IgD-negative memory B cell (primary cell): ENCODE results near the gene PHLPP2. TPM values are rescaled to one million over a fixed set of nuclear protein-coding genes. Genes with fewer than 3 reads are reported as not detected.
A peak's percentile ranks its signal among the peaks of the same experiment; 100 is the strongest.
"Not testable (repeated sequence)": the region's sequence is repeated elsewhere in the genome, so short reads cannot be mapped to it uniquely, and the experiment has no call there.

Experiments used
- H3K27ac Mint-ChIP-seq, 3 donors: one replicate each; pipeline ENCODE4 v1.8.0; 2020 to 2022; ENCODE audit warnings: mild to moderate bottlenecking in 3 of 3, mixed read lengths in 3 of 3, moderate library complexity in 1 of 3
- H3K27me3 Mint-ChIP-seq: one replicate; pipeline ENCODE4 v1.8.0; 2021; ENCODE audit warnings: mixed read lengths
- H3K36me3 Mint-ChIP-seq: one replicate; pipeline ENCODE4 v1.8.0; 2020; ENCODE audit warnings: mild to moderate bottlenecking, mixed read lengths
- H3K4me1 Mint-ChIP-seq, 3 donors: one replicate each; pipeline ENCODE4 v1.8.0; 2020 to 2022; ENCODE audit warnings: mixed read lengths in 3 of 3, mild to moderate bottlenecking in 1 of 3
- H3K4me3 Mint-ChIP-seq, 4 donors: one replicate each; pipeline ENCODE4 v1.8.0; 2020 to 2022; ENCODE audit warnings: mild to moderate bottlenecking in 4 of 4, mixed read lengths in 4 of 4, moderate library complexity in 3 of 4
- H3K9me3 Mint-ChIP-seq, 3 donors: one replicate each; pipeline ENCODE4 v1.8.0; 2020 to 2021; ENCODE audit warnings: mixed read lengths in 3 of 3, mild to moderate bottlenecking in 1 of 3
- polyA plus RNA-seq: library from polyadenylated mRNA; unstranded; fragments of 300-500 nt; fragmentation: Illumina TruSeq; gene quantifications from one replicate; pipeline ENCODE4 v1.2.3, GENCODE V29; 2021

Gene PHLPP2
- polyA plus RNA-seq, 1 donor from 2014 or later: 4.7 TPM

GRCh38 chr16:71698491-71698890 lies 26.0 kb downstream of the PHLPP2 start:
- H3K36me3 Mint-ChIP-seq: no peaks in the 10 kb centered on the region
- peaks cover 1 to 9% (median 6%) of the 10 kb centered on the region in 3 donors for H3K4me1 Mint-ChIP-seq
- H3K27me3 Mint-ChIP-seq: no peaks in the 10 kb centered on the region
- no peak overlapping the region for H3K27ac Mint-ChIP-seq
- H3K9me3 Mint-ChIP-seq: no peaks in the 10 kb centered on the region
- H3K4me3 Mint-ChIP-seq: no peak overlapping the region

- Mint-ChIP-seq H3K4me3 (peak overlapping the region in 2 of 4 donors; percentile 23 to 30), H3K27me3 (no peaks in the 10 kb centered on the region), H3K9me3 (no peaks in the 10 kb centered on the region), H3K36me3 (no peaks in the 10 kb centered on the region), H3K27ac (no peak overlapping the region), H3K4me1 (peaks cover 7 to 13% (median 12%) of the 10 kb centered on the region in 3 donors)
Measured at GRCh38 chr16:71693164-71693563, 31.3 kb downstream of the PHLPP2 start.

- no peaks in the 10 kb centered on the region for H3K9me3 Mint-ChIP-seq
- no peak overlapping the region for H3K27ac Mint-ChIP-seq
- no peak overlapping the region for H3K4me3 Mint-ChIP-seq
- H3K27me3 Mint-ChIP-seq: no peaks in the 10 kb centered on the region
- H3K4me1 Mint-ChIP-seq: peaks cover 7 to 9% (median 9%) of the 10 kb centered on the region in 3 donors
- no peaks in the 10 kb centered on the region for H3K36me3 Mint-ChIP-seq
Measured at GRCh38 chr16:71689901-71690300, 34.6 kb downstream of the PHLPP2 start.

- Mint-ChIP-seq H3K27ac (no peak overlapping the region), H3K4me3 (no peak overlapping the region), H3K9me3 (no peaks in the 10 kb centered on the region), H3K36me3 (peaks cover 5% of the 10 kb centered on the region), H3K4me1 (peaks cover 0 to 2% (median 0%) of the 10 kb centered on the region in 3 donors), H3K27me3 (no peaks in the 10 kb centered on the region)
Measured at GRCh38 chr16:71687861-71688260, 36.6 kb downstream of the PHLPP2 start.

GRCh38 chr16:71684280-71684679 lies 40.2 kb downstream of the PHLPP2 start:
- not testable (repeated sequence) for H3K27me3 Mint-ChIP-seq, H3K4me3 Mint-ChIP-seq, H3K27ac Mint-ChIP-seq, H3K4me1 Mint-ChIP-seq, H3K9me3 Mint-ChIP-seq
- peaks cover 11% of the 10 kb centered on the region for H3K36me3 Mint-ChIP-seq

- no peaks in the 10 kb centered on the region for H3K27me3 Mint-ChIP-seq
- no peaks in the 10 kb centered on the region for H3K4me1 Mint-ChIP-seq
- H3K4me3 Mint-ChIP-seq: no peak overlapping the region
- peaks cover 15% of the 10 kb centered on the region for H3K36me3 Mint-ChIP-seq
- no peaks in the 10 kb centered on the region for H3K9me3 Mint-ChIP-seq
- no peak overlapping the region for H3K27ac Mint-ChIP-seq
Measured at GRCh38 chr16:71681360-71681759, 43.1 kb downstream of the PHLPP2 start.

GRCh38 chr16:71676236-71676635 lies 48.3 kb downstream of the PHLPP2 start:
- H3K9me3 Mint-ChIP-seq: no peaks in the 10 kb centered on the region

GRCh38 chr16:71675380-71675779 lies 49.1 kb downstream of the PHLPP2 start:
- no peaks in the 10 kb centered on the region for H3K9me3 Mint-ChIP-seq
- H3K27ac Mint-ChIP-seq: no peak overlapping the region

More at GRCh38 chr16:71676236-71676635, 48.3 kb downstream of the PHLPP2 start:
- H3K27ac Mint-ChIP-seq: no peak overlapping the region
- H3K36me3 Mint-ChIP-seq: peaks cover 21% of the 10 kb centered on the region
- H3K4me1 Mint-ChIP-seq: no peaks in the 10 kb centered on the region
- H3K27me3 Mint-ChIP-seq: no peaks in the 10 kb centered on the region
- peak overlapping the region in 1 of 4 donors; percentile 65 for H3K4me3 Mint-ChIP-seq

GRCh38 chr16:71674229-71674628 lies 50.3 kb downstream of the PHLPP2 start:
- H3K4me1 Mint-ChIP-seq: no peaks in the 10 kb centered on the region
- H3K27me3 Mint-ChIP-seq: no peaks in the 10 kb centered on the region
- H3K27ac Mint-ChIP-seq: no peak overlapping the region
- H3K4me3 Mint-ChIP-seq: no peak overlapping the region
- H3K9me3 Mint-ChIP-seq: no peaks in the 10 kb centered on the region
- H3K36me3 Mint-ChIP-seq: peaks cover 24% of the 10 kb centered on the region

More at GRCh38 chr16:71675380-71675779, 49.1 kb downstream of the PHLPP2 start:
- H3K27me3 Mint-ChIP-seq: no peaks in the 10 kb centered on the region
- H3K4me3 Mint-ChIP-seq: no peak overlapping the region
- H3K4me1 Mint-ChIP-seq: no peaks in the 10 kb centered on the region
- peaks cover 20% of the 10 kb centered on the region for H3K36me3 Mint-ChIP-seq

GRCh38 chr16:71673582-71673973 lies 50.9 kb downstream of the PHLPP2 start:
- Mint-ChIP-seq H3K27me3 (no peaks in the 10 kb centered on the region), H3K4me3 (no peak overlapping the region), H3K36me3 (peaks cover 24% of the 10 kb centered on the region), H3K4me1 (no peaks in the 10 kb centered on the region), H3K9me3 (no peaks in the 10 kb centered on the region), H3K27ac (no peak overlapping the region)

- no peaks in the 10 kb centered on the region for H3K27me3 Mint-ChIP-seq
- peaks cover 24% of the 10 kb centered on the region for H3K36me3 Mint-ChIP-seq
- H3K4me1 Mint-ChIP-seq: no peaks in the 10 kb centered on the region
- H3K9me3 Mint-ChIP-seq: no peaks in the 10 kb centered on the region
- no peak overlapping the region for H3K4me3 Mint-ChIP-seq
- no peak overlapping the region for H3K27ac Mint-ChIP-seq
Measured at GRCh38 chr16:71672803-71673581, 51.5 kb downstream of the PHLPP2 start.

GRCh38 chr16:71672125-71672524 lies 52.4 kb downstream of the PHLPP2 start:
- Mint-ChIP-seq H3K4me1 (no peaks in the 10 kb centered on the region), H3K9me3 (no peaks in the 10 kb centered on the region), H3K4me3 (no peak overlapping the region), H3K27me3 (no peaks in the 10 kb centered on the region), H3K36me3 (peaks cover 21% of the 10 kb centered on the region), H3K27ac (no peak overlapping the region)

GRCh38 chr16:71671165-71671564 lies 53.3 kb downstream of the PHLPP2 start:
- no peaks in the 10 kb centered on the region for H3K27me3 Mint-ChIP-seq
- no peaks in the 10 kb centered on the region for H3K4me1 Mint-ChIP-seq
- peaks cover 22% of the 10 kb centered on the region for H3K36me3 Mint-ChIP-seq
- no peaks in the 10 kb centered on the region for H3K9me3 Mint-ChIP-seq
- no peak overlapping the region for H3K27ac Mint-ChIP-seq
- H3K4me3 Mint-ChIP-seq: no peak overlapping the region

GRCh38 chr16:71670537-71670936 lies 54.0 kb downstream of the PHLPP2 start:
- peaks cover 22% of the 10 kb centered on the region for H3K36me3 Mint-ChIP-seq
- no peak overlapping the region for H3K4me3 Mint-ChIP-seq
- no peaks in the 10 kb centered on the region for H3K9me3 Mint-ChIP-seq

GRCh38 chr16:71669926-71670536 lies 54.5 kb downstream of the PHLPP2 start:
- Mint-ChIP-seq H3K36me3 (peaks cover 21% of the 10 kb centered on the region), H3K9me3 (no peaks in the 10 kb centered on the region), H3K27ac (no peak overlapping the region), H3K4me3 (no peak overlapping the region), H3K4me1 (no peaks in the 10 kb centered on the region), H3K27me3 (no peaks in the 10 kb centered on the region)

More at GRCh38 chr16:71670537-71670936, 54.0 kb downstream of the PHLPP2 start:
- Mint-ChIP-seq H3K4me1 (no peaks in the 10 kb centered on the region), H3K27me3 (no peaks in the 10 kb centered on the region), H3K27ac (no peak overlapping the region)
